RWPE1 (cell line): ENCODE results near the gene RADIL.

Source experiments
- CTCF ChIA-PET: fragments of 350-600 bp; sonication (Branson Sonifier 250); formaldehyde crosslinking; extraction: SDS; loops from one replicate; lab custom pipeline; 2021; lab: Yijun Ruan, JAX
- POLR2A ChIA-PET: fragments of 400-600 bp; formaldehyde crosslinking; extraction: SDS; loops from one replicate; lab custom pipeline; 2020; ENCODE audit warnings: antibody characterized with exemption; ENCODE audit not compliant: low non-redundant PET; lab: Yijun Ruan, JAX
- DNase-seq: peaks from one replicate; pipeline ENCODE4 v3.0.0; 2012; ENCODE audit warnings: low spot score
- H3K27ac ChIP-seq: fragments of 450-650 bp; 2 replicates; pipeline ENCODE4 v1.5.1; 2017
- TF ChIP-seq, protein P1 (sequence below): fragments of 450-650 bp; conservative IDR thresholded peaks from 2 replicates; pipeline ENCODE4 v1.5.1; 2017; ENCODE audit warnings: low read depth, mild to moderate bottlenecking

The RADIL gene

DNA sequence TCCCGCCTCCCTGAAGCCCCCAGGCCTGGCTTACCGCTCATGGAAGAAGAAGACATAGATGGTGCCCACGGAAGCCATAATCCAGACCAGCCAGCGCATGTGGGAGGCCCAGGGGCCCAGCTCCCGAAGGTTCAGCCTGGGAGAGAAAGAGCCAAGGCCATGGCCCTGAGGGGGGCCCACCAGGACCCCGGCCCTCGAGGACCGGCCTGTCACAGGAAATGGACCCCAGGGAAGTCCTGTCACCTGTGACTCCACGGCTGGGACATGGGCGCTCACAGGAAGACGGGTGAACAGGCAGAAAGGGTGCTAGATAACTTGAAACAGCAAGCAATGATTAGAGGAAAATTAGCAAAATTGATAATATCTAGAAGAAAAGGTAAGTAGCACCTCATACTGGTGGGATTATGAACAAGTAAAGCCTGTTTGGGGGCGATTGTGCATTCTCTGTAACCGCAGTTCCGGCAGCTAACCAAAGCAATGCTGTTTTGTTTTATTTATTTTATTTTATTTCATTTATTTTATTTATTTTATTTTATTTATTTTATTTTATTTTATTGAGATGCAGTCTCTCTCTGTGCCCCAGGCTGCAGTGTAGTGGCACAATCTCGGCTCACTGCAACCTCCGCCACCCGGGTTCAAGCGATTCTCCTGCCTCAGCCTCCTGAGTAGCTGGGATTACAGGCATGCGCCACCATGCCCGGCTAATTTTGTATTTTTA, 27.8 kb upstream of the RADIL start:
- no peak for DNase-seq
- ChIA-PET CTCF (no interaction called here), POLR2A (no interaction called here)
- TF ChIP-seq, protein P1, sequence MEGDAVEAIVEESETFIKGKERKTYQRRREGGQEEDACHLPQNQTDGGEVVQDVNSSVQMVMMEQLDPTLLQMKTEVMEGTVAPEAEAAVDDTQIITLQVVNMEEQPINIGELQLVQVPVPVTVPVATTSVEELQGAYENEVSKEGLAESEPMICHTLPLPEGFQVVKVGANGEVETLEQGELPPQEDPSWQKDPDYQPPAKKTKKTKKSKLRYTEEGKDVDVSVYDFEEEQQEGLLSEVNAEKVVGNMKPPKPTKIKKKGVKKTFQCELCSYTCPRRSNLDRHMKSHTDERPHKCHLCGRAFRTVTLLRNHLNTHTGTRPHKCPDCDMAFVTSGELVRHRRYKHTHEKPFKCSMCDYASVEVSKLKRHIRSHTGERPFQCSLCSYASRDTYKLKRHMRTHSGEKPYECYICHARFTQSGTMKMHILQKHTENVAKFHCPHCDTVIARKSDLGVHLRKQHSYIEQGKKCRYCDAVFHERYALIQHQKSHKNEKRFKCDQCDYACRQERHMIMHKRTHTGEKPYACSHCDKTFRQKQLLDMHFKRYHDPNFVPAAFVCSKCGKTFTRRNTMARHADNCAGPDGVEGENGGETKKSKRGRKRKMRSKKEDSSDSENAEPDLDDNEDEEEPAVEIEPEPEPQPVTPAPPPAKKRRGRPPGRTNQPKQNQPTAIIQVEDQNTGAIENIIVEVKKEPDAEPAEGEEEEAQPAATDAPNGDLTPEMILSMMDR = no peak
- no peak overlapping the region for H3K27ac ChIP-seq

GRCh38 chr7:4906682-4907081, 23.2 kb upstream of the RADIL start:
- POLR2A ChIA-PET = no interaction called here
- TF ChIP-seq, protein P1 = no peak
- DNase-seq = no peak
- H3K27ac ChIP-seq = no peak overlapping the region
- CTCF ChIA-PET = no interaction called here

DNA sequence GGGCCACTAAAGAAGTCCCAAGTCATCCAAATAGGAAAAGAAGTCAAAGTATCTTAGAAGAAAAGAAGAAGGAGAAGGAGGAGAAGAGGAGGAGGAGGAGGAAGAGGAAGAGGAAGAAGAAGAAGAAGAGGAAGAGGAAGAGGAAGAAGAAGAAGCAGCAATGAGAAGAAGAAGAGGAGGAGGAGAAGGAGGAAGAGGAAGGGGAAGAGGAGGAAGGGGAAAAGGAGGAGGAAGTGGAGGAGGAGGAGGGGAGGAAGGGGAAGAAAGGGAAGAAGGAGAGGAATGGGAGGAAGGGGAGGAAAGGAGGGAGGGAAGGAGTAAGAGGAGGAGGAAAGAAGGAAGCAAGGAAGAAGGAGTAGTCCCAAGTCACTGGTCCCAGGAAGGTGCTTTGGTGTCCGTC, 21.7 kb upstream of the RADIL start:
- TF ChIP-seq, protein P1 = no peak
- H3K27ac ChIP-seq = no peak overlapping the region
- DNase-seq = no peak
- ChIA-PET CTCF (interaction anchor here (0.6 kb wide), 1 partner anchor 20 kb away, joined by 3 read pairs; no protein-coding TSS in a partner anchor), POLR2A (no interaction called here)

GRCh38 chr7:4904346-4904745, 20.8 kb upstream of the RADIL start:
- TF ChIP-seq, protein P1 = no peak
- no peak for DNase-seq
- POLR2A ChIA-PET = no interaction called here
- CTCF ChIA-PET = no interaction called here
- H3K27ac ChIP-seq = no peak overlapping the region

DNA sequence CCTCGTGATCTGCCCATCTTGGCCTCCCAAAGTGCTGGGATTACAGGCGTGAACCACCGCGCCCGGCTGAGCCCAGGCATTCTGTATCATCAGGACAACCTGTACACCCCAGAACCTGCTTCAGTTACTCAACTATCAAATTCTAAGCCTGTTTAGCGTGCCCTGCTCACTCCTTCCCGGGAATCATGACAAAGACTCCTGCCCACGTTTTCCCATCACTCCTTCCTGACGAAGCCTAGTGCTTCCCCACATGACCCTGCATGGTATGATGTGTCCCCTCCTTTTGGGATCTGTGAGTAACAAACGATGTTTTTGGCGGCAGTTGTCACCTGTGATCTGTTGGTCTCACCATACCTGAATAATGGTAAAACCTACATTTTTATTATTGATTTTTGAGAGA, 12.2 kb upstream of the RADIL start:
- ChIA-PET POLR2A (no interaction called here), CTCF (interaction anchor here (0.7 kb wide), 1 partner anchor 469 kb away, joined by 4 read pairs; no protein-coding TSS in a partner anchor)
- DNase-seq = no peak
- TF ChIP-seq, protein P1 = no peak
- H3K27ac ChIP-seq = no peak overlapping the region

- no peak overlapping the region for H3K27ac ChIP-seq
- DNase-seq = no peak
- ChIA-PET CTCF (no interaction called here), POLR2A (no interaction called here)
- TF ChIP-seq, protein P1 = no peak
These were observed 11.0 kb upstream of the RADIL start for GRCh38 chr7:4894482-4894881.
